HG03354 (cell line): ENCODE measurements around the gene MPHOSPH9.

Experiments
- ATAC-seq: cut with Tn5 transposase; IDR thresholded peaks from one replicate; pipeline ENCODE4 v1.9.1; 2021; ENCODE audit warnings: mild to moderate bottlenecking; ENCODE audit not compliant: unreplicated experiment, poor library complexity, severe bottlenecking

Gene MPHOSPH9

GRCh38 chr12:123134271-123134671 is 98.7 kb downstream of the MPHOSPH9 start:
- no peak for ATAC-seq

- ATAC-seq: no peak
Observed at GRCh38 chr12:123133701-123134100, 99.2 kb downstream of the MPHOSPH9 start.

DNA sequence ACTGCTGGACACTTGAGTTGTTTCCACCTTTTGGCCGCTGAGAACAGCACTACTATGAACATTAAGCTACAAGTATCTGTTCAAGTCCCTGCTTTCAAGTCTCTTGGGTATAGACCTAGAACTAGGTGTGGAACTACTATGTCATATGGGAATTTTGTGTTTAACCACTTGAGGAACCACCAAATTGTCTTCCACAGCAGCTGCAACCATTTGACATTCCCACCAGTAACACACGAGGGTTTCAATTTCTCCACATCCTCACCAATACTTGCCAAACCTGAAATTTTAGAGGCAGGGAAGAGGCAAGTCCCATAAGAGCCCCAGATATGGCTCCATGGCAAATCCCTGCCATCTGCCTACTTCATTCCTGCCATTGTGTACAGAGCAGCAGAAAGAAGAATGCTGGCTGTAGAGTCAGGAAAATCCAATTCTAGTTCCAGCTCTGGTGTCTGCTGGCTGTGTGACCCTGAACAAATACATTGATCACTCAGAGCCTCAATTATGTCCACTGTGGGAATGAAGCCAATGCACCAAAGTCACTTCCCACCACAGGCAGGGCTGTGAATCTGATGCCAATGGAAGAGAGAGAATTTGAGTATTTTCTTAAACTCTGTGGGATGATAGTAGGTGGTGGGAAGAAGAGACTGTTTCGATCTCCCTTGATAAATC is 99.9 kb downstream of the MPHOSPH9 start:
- no peak for ATAC-seq

- ATAC-seq: no peak
Observed at GRCh38 chr12:123131879-123132402, 101.0 kb downstream of the MPHOSPH9 start.

DNA sequence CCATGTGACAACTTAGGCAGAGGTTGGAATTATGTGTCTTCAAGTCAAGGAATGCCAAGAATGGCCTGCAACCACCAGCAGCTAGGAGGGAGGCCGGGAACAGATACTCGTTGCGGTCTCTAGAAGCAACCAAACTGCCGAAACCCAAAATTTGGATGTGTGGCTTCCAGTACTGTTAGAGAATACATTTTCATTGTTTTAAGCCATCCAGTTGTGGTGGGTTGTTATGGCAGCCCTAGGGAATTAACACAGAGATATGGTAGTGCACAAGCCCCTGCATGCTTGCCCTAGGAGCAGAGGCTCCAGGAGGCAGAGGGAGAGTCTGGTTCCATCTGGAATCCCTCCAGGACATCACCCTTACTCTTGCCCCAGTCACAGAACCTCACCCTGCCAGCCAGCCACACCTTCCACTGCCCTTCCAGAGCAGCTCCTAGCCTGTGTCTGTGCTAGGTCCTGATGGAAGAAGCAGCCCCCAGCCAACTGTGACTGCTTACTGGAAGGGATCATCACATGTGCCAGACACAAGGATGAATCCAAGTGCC is 101.6 kb downstream of the MPHOSPH9 start:
- ATAC-seq: no peak

DNA sequence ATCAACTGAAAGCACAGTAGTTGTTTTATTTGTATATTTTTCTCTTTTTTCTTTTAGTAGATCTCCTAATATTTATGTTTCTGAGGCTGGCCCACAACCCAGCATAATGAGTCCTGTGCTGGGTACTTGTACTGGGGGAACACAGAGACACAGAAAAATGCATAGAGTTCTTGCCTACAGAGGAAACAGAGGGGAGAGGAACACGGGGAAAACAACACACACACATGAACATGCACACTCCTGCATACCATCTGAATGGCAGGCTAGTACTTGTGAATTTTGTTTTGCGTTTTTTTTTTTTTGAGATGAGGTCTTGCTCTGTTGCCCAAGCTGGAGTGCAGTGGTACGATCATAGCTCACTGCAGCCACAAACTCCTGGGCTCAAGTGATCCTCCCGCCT is 103.3 kb downstream of the MPHOSPH9 start:
- ATAC-seq: no peak

- no peak for ATAC-seq
Observed at GRCh38 chr12:123127182-123127495, 105.8 kb downstream of the MPHOSPH9 start.

DNA sequence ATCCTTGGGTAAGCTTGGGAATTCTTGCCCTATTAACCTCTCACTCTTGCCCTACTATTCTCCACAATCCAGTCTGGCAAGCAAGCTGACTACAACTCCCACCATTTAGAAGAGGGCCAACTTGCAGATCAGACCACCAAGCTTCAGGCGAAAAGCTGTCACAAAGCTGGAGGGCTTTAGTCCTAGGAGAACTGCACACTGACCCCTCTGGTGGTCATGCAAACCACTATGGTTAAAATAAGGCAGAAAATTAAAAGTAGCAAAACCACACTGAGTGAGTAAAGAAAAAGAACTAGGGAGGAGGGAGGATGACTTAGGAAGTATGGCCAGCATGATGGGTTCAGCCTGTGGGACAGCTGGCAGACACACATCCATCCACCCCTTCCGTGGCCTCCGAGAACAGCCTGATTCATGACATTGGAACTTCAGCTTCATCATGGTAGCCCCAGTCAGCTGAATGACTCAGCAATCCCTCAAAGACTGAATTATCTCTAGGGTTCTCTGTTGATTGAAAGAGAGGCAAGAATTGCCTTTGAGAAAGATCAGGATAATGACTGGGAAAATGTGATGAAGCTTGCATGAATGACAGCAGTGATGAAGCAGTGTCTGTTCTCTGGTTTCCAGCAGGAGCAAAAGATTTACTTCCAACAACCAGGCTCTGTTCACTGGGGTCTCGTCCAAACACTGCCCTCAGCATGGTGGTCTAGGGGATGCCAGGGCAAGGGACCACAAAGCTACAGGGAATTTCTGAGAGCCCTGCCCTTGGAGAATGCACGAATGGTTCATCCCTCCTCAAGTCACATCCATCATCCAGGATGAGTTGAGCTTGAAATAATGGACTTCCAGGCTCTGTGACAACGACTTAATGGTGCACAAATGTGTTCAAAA is 106.4 kb downstream of the MPHOSPH9 start:
- ATAC-seq: no peak

DNA sequence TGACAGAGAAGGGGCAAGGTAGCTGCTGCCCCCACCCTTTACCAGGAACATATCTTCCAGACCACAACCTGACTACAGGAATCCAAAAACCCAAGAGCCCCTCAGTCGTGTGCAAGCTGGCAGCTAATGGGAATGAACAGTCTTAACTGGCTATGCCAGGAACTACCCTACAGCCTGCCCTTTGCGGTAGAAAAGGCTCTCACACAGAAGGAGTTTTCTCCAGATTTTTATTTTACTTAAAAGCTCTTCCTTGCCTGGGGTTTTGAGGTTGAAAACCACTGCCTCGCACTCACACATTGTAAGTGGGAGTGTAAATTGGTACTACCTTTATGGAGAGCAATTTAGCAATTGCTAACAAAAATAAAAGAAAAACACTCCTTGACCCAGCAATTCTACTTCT is 110.3 kb downstream of the MPHOSPH9 start:
- ATAC-seq: no peak

- ATAC-seq: no peak
Observed at GRCh38 chr12:123121670-123122069, 111.3 kb downstream of the MPHOSPH9 start.

- ATAC-seq: peak; percentile 42
Observed at GRCh38 chr12:123120452-123121166, 112.3 kb downstream of the MPHOSPH9 start.

DNA sequence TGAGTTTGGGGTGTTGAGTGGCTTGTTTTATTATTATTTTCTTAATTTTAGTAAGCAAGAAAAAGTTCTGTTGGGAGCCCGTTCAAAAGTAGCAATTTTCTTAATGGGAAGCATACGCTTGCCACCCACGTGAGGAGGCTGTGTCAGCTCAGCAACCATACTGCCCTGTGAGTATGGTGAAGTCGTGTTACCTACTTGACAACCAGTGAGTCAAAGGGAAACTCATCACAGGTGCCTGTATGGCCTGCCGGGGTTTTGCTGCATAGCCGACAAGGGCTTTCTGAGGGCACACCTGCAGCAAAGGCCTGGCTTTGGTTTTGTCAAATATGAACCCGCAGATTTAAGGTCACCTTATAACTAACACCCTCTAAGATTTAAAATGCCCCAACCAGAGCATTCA is 113.1 kb downstream of the MPHOSPH9 start:
- peak; percentile 85 for ATAC-seq

DNA sequence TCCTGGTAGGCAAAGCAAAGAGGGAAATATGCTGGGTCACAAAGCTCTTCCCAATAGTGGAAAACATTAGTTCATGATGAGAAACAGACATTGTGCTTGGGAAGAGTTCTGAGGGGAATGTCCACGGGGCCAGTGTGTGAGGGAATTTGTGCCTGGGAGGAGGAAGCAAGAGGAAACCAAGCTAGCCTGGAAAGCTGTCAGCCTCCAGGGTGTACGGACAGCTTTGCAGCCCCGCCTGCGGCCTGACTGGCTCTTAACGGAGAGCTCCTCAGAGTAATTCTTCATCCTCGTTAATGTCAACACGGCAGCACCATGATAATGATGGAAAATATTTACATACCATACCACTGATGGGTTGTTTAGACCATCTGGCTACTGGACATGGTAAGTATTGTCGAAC is 114.4 kb downstream of the MPHOSPH9 start:
- no peak for ATAC-seq

DNA sequence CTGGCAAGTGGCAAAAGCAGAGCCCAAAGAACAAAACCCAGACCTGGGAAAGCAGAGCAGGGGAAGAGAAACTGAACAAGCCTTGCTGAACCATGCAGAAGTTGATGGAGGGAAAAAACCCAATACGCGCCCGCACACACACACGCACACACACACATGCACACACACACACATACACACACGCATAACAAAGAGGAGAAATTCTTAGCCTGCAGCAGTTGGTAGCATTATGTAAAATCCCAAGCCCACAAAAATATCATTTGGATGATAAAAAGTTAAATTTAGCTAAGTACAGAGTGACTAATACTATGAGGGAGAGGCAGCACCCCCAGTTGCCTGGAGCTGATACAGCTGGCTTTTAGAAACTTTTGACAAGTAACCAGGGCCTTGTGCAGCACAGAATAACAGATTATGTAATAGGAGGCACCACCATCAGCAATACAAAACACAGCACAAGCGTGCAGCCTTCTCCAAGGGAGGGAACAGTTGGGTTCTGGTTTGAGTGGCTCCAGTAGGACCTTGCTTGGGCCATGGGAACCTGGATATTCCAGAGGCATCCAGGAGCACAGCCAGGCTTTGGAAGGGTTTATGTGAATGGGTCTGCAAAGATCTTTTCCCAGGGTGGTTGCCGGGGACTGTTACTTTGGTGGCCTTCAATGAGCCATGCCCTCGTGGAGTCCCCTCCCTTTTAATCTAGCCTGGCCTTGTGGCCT is 117.4 kb downstream of the MPHOSPH9 start:
- ATAC-seq: no peak

GRCh38 chr12:123114304-123115083 is 118.4 kb downstream of the MPHOSPH9 start:
- ATAC-seq: no peak

GRCh38 chr12:123113026-123113425 is 119.9 kb downstream of the MPHOSPH9 start:
- no peak for ATAC-seq

DNA sequence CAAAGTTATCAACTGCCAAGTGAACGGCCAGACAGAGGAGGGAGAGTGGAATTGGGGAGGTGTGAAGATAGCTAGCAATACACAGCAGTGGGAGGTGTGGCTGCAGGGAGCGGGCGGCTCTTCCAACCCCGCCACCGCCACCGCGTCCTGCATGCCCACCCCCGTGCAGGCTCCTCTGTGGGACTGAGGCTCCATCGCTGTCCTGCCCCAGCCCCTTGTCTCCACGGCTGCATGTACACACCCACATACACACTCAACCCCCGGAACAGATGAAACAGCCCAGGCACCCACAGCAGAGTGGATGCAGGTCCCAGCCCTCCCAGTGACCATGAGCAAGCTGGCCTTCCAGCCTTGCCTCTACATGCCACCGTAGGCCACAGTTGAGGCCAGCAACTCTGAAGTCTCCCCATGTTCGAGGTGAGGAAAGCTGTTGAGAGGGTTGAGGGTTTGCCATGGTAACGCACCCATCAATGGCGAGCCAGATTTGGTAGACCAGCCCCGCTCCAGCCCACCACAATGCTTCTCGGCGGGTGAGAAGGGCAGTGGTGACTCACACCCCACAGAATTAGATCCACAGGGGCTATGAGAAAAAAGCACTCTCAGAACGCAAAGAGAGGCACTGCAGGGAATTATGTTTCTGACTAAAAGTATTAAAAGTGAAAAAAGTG is 121.3 kb downstream of the MPHOSPH9 start:
- no peak for ATAC-seq

DNA sequence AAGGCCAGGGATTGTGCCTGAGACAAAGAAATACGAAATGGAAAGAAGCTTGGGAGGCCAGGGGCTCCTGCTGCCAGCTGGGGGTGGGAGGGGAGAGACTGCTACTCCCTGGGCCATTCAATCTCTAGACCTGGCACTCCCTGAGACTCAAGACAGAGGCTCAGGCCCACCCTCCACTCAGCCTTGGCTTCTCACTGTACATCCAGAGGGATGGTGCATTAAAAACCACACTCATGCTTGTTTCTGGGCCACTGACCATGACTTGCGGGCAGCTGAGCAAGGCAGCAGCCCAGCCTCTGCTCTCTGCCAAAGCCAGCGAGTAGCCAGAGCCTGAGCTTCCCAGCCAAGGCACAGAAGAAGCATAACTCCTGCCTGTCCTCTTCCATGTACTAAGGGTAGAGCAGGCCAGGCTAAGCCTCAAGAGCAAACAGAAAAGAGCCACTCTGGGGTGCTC is 123.6 kb downstream of the MPHOSPH9 start:
- no peak for ATAC-seq
